GM21447 (cell line): ENCODE results near the gene ONECUT3.

Experiments
- ATAC-seq: cut with Tn5 transposase; IDR thresholded peaks from one replicate; pipeline ENCODE4 v1.9.1; 2021; ENCODE audit not compliant: unreplicated experiment

ONECUT3 gene

DNA sequence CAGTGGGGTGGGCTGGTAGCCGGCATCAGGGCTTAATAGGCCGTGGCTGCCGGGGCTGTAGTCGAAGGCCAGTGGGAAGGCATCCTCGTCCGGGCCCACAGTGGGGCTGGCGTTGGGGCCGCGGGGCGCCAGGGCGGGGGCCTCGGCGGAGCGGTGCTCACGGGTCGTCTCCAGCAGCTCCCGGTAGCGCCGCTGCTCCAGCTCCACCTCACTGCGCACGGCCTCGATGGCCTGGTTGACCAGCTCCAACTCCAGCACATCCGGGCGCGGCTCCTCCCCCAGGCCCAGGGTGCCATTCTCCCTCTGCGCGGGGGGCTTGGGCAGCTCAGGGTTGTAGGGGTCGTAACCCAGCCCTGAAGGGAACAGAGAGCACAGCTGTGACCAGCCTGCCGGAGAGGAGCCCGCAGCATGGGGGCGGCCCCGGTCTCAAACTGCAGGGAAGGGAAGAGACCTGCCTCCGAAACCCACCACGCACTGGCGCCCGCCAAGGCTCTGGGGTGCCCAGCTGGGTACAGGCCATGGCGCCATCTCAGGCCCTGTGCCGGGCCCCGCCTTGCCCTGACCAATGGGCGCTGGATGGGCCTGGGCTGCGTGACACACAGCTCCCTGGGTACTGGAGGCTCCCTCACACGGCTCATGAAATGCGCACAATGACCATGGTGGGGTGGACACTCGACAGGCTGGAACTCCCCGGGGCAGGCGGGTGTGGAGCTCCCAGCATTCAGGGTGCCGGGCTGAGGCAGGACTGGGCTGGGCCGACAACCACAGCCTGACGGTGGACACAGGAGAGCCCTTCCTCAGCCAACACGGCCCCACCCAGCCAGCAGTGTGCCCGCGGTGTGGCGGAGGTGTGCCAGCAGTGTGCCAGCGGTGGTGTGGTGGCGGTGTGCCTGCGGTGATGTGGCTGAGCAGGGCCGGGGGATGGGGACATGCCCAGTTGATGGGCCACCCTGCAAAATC is 75.3 kb downstream of the ONECUT3 start:
- ATAC-seq: no peak

DNA sequence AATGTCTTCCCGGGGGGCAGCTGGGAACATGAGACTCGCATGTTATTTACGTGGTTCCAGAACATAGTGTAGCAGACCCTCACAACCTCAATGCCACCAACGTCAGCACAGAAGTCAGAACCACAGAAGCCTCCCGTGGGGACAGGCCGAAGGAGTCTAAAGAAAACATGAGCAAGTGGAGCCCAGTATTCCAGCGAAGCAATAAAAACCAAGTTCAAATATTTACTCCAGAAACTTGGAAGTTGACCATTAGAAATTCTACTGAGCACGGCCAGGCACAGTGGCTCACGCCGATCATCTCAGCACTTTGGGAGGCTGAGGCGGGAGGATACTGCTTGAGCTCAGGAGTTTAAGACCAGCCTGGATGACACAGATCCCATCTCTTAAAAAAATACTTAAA is 76.7 kb downstream of the ONECUT3 start:
- no peak for ATAC-seq

DNA sequence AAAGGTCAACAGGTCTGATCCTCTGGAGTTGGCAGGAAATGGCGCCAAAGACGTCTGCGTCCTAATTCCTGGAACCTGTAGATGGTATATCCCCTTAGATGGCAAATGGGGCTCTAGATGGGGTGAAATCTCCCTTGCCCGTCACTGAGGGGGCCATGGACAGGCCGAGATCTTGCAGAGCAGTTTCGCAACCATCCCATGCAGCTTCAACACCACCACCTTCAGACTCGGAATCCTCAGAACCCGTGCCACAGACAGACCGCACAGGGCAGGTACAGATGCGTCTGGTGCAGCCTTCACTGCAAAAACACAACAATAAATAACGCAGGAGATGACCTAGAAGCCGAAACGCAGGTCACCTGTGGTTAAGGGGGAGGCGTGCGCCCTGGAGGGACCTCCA is 77.3 kb downstream of the ONECUT3 start:
- ATAC-seq: no peak
